GM21515 (cell line): ENCODE results near the gene MAP3K8.

ENCODE experiments used
- ATAC-seq: cut with Tn5 transposase; IDR thresholded peaks from one replicate; pipeline ENCODE4 v1.9.1; 2021; ENCODE audit not compliant: unreplicated experiment

MAP3K8 gene

GRCh38 chr10:30433730-30434272 lies at the start of gene MAP3K8:
TSS of gene MAP3K8 (plus strand) at chr10:30434184. CDS start at chr10:30438939, 4,755 bp downstream.
- peak; percentile 64 for ATAC-seq

- no peak for ATAC-seq
Observed at GRCh38 chr10:30384701-30385201, 49.2 kb upstream of the MAP3K8 start.

GRCh38 chr10:30386801-30387588 lies 47.0 kb upstream of the MAP3K8 start:
- ATAC-seq: no peak

GRCh38 chr10:30387646-30388243 lies 46.2 kb upstream of the MAP3K8 start:
- no peak for ATAC-seq

GRCh38 chr10:30389543-30389942 lies 44.4 kb upstream of the MAP3K8 start:
- no peak for ATAC-seq

- ATAC-seq: no peak
Observed at GRCh38 chr10:30390207-30390606, 43.8 kb upstream of the MAP3K8 start.

GRCh38 chr10:30391266-30391665 lies 42.7 kb upstream of the MAP3K8 start:
- ATAC-seq: no peak

- ATAC-seq: peak; percentile 78
Observed at GRCh38 chr10:30392564-30392990, 41.4 kb upstream of the MAP3K8 start.

- no peak for ATAC-seq
Observed at GRCh38 chr10:30396293-30396692, 37.7 kb upstream of the MAP3K8 start.

GRCh38 chr10:30396698-30397097 lies 37.3 kb upstream of the MAP3K8 start:
- no peak for ATAC-seq

- no peak for ATAC-seq
Observed at GRCh38 chr10:30398193-30398592, 35.8 kb upstream of the MAP3K8 start.

- ATAC-seq: no peak
Observed at GRCh38 chr10:30398788-30399187, 35.2 kb upstream of the MAP3K8 start.

GRCh38 chr10:30403494-30403893 lies 30.5 kb upstream of the MAP3K8 start:
- ATAC-seq: no peak

GRCh38 chr10:30404540-30404939 lies 29.4 kb upstream of the MAP3K8 start:
- no peak for ATAC-seq

- ATAC-seq: no peak
Observed at GRCh38 chr10:30411263-30411662, 22.7 kb upstream of the MAP3K8 start.

- ATAC-seq: no peak
Observed at GRCh38 chr10:30412901-30413300, 21.1 kb upstream of the MAP3K8 start.

GRCh38 chr10:30413996-30414576 lies 19.9 kb upstream of the MAP3K8 start:
- peak; percentile 46 for ATAC-seq

GRCh38 chr10:30415593-30415992 lies 18.4 kb upstream of the MAP3K8 start:
- ATAC-seq: no peak

GRCh38 chr10:30417301-30417700 lies 16.7 kb upstream of the MAP3K8 start:
- ATAC-seq: no peak

- peak; percentile 41 for ATAC-seq
Observed at GRCh38 chr10:30420266-30420665, 13.7 kb upstream of the MAP3K8 start.

- ATAC-seq: peak; percentile 12
Observed at GRCh38 chr10:30420766-30421165, 13.2 kb upstream of the MAP3K8 start.
